ENCODE measurements around the gene PANX3. TPM values are rescaled to one million over a fixed set of nuclear protein-coding genes. Genes with fewer than 3 reads are reported as not detected.

The PANX3 gene
- total and polyA plus RNA-seq, 2 of the 13 experiments (the other 11 are each of a cell fraction or from before 2014, with no cell fraction given), result not detected

DNA sequence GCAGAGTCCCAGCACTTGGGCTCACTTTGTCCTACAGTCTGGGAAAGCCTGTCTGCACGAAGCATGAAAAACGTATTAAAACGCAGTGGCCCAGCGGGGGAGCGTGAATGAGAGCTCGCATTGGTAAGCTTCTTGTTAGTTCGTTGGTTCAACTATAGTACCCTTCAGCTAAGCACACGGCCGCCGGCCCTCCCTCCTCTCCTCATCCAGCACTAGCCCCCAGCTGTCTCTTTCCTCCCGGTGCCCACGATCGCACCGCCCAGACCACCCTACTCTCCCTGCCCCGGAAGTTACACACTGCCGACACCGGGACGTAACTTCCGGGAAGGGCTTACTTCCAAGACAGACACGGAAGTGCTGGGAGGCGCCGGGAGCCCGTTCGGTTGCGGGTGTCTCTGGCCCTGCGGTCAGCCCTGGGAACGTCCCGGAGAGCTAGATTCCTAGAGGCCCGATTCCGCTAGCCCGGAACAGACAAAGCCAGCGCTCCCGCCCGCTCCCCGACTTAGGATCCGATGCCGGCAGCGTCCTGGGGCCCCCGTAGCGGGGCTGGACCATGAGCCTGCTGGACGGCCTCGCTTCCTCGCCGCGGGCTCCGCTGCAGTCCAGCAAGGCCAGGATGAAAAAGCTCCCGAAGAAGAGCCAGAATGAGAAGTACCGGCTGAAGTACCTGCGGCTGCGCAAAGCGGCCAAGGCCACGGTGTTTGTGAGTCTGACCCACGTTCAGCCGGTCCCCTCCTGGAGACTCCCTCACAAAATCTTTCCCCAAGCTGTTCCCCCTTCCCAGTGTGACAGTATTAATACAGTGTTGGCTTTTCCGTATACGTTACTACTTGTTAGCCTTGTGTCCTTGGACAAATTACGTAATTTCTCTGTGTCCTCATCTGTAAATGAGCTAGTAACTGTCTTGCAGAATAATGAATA, 11.6 kb downstream of the PANX3 start, which contains the start of gene TBRG1 (continued):
- TF ChIP-seq, protein P1, sequence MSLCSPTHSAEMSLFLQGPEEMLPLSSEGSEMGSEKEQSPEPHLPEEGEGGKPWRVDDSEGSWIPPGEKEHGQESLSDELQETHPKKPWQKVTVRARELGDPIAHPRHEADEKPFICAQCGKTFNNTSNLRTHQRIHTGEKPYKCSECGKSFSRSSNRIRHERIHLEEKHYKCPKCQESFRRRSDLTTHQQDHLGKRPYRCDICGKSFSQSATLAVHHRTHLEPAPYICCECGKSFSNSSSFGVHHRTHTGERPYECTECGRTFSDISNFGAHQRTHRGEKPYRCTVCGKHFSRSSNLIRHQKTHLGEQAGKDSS (CRISPR knock-in tag; IDR thresholded peaks at IDR 0.05; ENCODE audit: borderline replicate concordance, low read depth), result peak; percentile 77; the same call in 1 of the 2 replicates
- TF ChIP-seq WIZ (CRISPR knock-in tag; IDR thresholded peaks at IDR 0.05) (no peak), ZNF672 (CRISPR knock-in tag; IDR thresholded peaks at IDR 0.05) (no peak), ZKSCAN1 (IDR thresholded peaks at IDR 0.05; ENCODE audit: low read length) (no peak), SAFB2 (CRISPR knock-in tag; IDR thresholded peaks at IDR 0.05; ENCODE audit: borderline replicate concordance, low read depth) (peak; percentile 79; the same call in 1 of the 2 replicates), ZNF549 (CRISPR knock-in tag; IDR thresholded peaks at IDR 0.05) (no peak), RAD51 (IDR thresholded peaks at IDR 0.05; ENCODE audit: borderline replicate concordance) (no peak), ZNF253 (CRISPR knock-in tag; IDR thresholded peaks at IDR 0.05; ENCODE audit: borderline replicate concordance) (no peak), ZNF451 (CRISPR knock-in tag; IDR thresholded peaks at IDR 0.05) (peak; percentile 50; the same call in 1 of the 2 replicates), ZSCAN12 (CRISPR knock-in tag; IDR thresholded peaks at IDR 0.05) (no peak), FOXC1 (CRISPR knock-in tag; IDR thresholded peaks at IDR 0.05; ENCODE audit: borderline replicate concordance) (peak; percentile 65; the same call in 1 of the 2 replicates), ZNF724P (CRISPR knock-in tag; IDR thresholded peaks at IDR 0.05; ENCODE audit: borderline replicate concordance) (no peak), ZNF225 (CRISPR knock-in tag; IDR thresholded peaks at IDR 0.05) (peak; percentile 55; the same call in 1 of the 2 replicates), SMARCC2 (IDR thresholded peaks at IDR 0.05) (no peak)
- TF ChIP-seq, protein P2, sequence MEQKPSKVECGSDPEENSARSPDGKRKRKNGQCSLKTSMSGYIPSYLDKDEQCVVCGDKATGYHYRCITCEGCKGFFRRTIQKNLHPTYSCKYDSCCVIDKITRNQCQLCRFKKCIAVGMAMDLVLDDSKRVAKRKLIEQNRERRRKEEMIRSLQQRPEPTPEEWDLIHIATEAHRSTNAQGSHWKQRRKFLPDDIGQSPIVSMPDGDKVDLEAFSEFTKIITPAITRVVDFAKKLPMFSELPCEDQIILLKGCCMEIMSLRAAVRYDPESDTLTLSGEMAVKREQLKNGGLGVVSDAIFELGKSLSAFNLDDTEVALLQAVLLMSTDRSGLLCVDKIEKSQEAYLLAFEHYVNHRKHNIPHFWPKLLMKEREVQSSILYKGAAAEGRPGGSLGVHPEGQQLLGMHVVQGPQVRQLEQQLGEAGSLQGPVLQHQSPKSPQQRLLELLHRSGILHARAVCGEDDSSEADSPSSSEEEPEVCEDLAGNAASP (CRISPR knock-in tag; IDR thresholded peaks at IDR 0.05; ENCODE audit: borderline replicate concordance), result peak; percentile 26; the same call in 1 of the 2 replicates
- TF ChIP-seq, protein P3, sequence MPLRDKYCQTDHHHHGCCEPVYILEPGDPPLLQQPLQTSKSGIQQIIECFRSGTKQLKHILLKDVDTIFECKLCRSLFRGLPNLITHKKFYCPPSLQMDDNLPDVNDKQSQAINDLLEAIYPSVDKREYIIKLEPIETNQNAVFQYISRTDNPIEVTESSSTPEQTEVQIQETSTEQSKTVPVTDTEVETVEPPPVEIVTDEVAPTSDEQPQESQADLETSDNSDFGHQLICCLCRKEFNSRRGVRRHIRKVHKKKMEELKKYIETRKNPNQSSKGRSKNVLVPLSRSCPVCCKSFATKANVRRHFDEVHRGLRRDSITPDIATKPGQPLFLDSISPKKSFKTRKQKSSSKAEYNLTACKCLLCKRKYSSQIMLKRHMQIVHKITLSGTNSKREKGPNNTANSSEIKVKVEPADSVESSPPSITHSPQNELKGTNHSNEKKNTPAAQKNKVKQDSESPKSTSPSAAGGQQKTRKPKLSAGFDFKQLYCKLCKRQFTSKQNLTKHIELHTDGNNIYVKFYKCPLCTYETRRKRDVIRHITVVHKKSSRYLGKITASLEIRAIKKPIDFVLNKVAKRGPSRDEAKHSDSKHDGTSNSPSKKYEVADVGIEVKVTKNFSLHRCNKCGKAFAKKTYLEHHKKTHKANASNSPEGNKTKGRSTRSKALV (CRISPR knock-in tag; IDR thresholded peaks at IDR 0.05), result peak; percentile 55
- TF ChIP-seq, protein P4, sequence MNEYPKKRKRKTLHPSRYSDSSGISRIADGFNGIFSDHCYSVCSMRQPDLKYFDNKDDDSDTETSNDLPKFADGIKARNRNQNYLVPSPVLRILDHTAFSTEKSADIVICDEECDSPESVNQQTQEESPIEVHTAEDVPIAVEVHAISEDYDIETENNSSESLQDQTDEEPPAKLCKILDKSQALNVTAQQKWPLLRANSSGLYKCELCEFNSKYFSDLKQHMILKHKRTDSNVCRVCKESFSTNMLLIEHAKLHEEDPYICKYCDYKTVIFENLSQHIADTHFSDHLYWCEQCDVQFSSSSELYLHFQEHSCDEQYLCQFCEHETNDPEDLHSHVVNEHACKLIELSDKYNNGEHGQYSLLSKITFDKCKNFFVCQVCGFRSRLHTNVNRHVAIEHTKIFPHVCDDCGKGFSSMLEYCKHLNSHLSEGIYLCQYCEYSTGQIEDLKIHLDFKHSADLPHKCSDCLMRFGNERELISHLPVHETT (CRISPR knock-in tag; conservative IDR thresholded peaks at IDR 0.05), result peak; percentile 73; the same call in 1 of the 2 replicates
